ENCODE results near the gene TAGLN2. TPM values are rescaled to one million over a fixed set of nuclear protein-coding genes. Genes with fewer than 3 reads are reported as not detected.

The TAGLN2 gene
- total and polyA plus RNA-seq, 9 of the 15 experiments (the other 6 are each of a cell fraction or from before 2014, with no cell fraction given): 192 to 683 (median 455) TPM

- TF ChIP-seq, protein P1, sequence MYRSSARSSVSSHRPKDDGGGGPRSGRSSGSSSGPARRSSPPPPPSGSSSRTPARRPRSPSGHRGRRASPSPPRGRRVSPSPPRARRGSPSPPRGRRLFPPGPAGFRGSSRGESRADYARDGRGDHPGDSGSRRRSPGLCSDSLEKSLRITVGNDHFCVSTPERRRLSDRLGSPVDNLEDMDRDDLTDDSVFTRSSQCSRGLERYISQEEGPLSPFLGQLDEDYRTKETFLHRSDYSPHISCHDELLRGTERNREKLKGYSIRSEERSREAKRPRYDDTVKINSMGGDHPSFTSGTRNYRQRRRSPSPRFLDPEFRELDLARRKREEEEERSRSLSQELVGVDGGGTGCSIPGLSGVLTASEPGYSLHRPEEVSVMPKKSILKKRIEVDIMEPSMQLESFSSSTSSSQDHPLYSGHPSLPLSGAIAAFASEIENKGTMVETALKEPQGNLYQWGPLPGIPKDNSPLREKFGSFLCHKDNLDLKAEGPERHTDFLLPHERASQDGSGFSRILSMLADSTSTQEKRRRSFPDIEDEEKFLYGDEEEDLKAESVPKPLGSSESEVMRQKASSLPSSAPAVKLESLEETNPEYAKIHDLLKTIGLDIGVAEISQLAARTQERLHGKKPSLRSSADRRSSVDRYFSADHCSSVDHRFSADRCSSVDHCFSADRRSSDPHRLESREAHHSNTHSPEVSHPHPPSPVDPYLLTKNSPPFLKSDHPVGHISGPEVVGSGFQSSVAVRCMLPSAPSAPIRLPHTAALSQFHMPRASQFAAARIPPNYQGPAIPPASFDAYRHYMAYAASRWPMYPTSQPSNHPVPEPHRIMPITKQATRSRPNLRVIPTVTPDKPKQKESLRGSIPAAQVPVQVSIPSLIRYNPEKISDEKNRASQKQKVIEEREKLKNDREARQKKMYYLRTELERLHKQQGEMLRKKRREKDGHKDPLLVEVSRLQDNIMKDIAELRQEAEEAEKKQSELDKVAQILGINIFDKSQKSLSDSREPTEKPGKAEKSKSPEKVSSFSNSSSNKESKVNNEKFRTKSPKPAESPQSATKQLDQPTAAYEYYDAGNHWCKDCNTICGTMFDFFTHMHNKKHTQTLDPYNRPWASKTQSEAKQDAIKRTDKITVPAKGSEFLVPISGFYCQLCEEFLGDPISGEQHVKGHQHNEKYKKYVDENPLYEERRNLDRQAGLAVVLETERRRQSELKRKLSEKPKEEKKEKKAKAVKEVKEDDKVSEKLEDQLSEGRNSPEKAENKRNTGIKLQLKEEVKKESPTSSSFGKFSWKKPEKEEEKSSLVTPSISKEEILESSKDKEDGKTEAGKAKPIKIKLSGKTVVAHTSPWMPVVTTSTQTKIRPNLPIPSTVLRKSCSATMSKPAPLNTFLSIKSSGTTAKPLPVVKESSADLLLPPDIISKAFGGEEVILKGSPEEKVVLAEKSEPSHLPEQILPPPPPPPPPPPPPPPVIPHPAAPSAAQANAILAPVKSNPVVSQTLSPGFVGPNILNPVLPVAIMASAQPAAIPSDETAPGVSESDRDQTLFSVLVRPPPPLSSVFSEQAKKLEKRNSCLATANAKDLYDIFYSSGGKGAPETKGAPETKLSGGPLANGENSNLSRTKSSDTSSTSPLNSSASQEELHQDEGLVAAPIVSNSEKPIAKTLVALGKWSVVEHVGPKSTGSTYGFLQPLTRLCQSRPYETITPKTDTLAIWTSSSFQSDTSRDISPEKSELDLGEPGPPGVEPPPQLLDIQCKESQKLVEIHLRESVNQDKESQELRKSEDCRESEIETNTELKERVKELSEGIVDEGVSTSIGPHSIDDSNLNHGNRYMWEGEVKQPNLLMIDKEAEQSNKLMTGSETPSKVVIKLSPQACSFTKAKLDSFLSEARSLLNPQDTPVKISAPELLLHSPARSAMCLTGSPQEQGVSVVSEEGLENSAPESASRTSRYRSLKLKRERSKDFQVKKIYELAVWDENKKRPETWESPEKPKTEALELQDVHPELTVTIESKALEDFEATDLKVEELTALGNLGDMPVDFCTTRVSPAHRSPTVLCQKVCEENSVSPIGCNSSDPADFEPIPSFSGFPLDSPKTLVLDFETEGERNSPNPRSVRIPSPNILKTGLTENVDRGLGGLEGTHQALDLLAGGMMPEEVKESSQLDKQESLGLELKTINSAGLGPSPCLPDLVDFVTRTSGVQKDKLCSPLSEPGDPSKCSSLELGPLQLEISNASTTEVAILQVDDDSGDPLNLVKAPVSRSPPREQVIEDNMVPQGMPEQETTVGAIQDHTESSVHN (IDR thresholded peaks at IDR 0.05; ENCODE audit: borderline replicate concordance in 1 of 2, low read depth in 1 of 2): no peak
- TF ChIP-seq ZNF518B (CRISPR knock-in tag; IDR thresholded peaks at IDR 0.05): no peak
- TF ChIP-seq ZNF766 (CRISPR knock-in tag; conservative IDR thresholded peaks at IDR 0.05): 0 out of 2 replicates have a peak, but pooled peaks have one; percentile 29
- TF ChIP-seq ZNF695 (CRISPR knock-in tag; IDR thresholded peaks at IDR 0.05): no peak
- no peak for TF ChIP-seq PRPF4 (IDR thresholded peaks at IDR 0.05; ENCODE audit: insufficient read depth, low read depth, low read length, poor library complexity, severe bottlenecking)
- TF ChIP-seq THRA (IDR thresholded peaks at IDR 0.05): no peak
- no peak for TF ChIP-seq ZNF431 (CRISPR knock-in tag; IDR thresholded peaks at IDR 0.05)
- TF ChIP-seq HDAC1 (IDR thresholded peaks at IDR 0.05): no peak
- no peak for TF ChIP-seq SPI1 (IDR thresholded peaks at IDR 0.05; ENCODE audit: borderline replicate concordance, low read depth, low read length)
- TF ChIP-seq SAFB2 (IDR thresholded peaks at IDR 0.05; ENCODE audit: borderline replicate concordance, low read depth, low read length, severe bottlenecking): no peak
Observed at GRCh38 chr1:159929155-159930051, 4.1 kb upstream of the TAGLN2 start (continued).
